GM12872 (cell line): Measurements from ENCODE around the gene BRICD5.

Experiments used
- CTCF ChIP-seq: IDR thresholded peaks from 3 replicates; pipeline ENCODE4 v1.5.1; 2011; ENCODE audit warnings: low read depth, mild to moderate bottlenecking, low read length, moderate library complexity; ENCODE audit not compliant: insufficient read depth

The BRICD5 gene

DNA sequence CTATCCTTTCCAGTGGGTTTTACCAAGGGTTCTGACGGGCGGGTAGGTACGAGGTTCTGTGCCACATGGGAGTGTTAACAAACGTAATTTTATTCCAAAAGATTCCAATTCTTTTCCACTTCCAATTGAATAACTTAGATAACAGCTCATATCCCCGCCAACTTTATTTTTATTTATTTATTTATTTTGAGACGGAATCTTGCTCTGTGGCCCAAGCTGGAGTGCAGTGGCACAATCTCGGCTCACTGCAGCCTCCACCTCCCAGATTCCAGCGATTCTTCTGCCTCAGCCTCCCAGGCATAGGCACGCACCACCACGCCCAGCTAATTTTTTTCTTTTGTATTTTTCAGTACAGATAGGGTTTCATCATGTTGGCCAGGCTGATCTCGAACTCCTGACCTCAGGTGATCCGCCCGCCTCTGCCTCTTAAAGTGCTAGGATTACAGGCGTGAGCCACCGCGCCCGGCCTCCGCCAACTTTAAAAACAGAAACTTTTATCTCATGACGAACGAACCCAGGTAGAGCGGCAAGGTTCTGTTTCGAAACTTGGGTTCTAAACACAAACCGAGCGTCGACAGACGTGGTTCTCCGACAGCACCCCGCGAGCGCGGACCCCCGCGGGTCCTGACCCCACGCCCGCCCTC lies 40.1 kb upstream of the BRICD5 start:
- no peak for TF ChIP-seq CTCF

GRCh38 chr16:2246301-2246885 lies 35.7 kb upstream of the BRICD5 start:
- TF ChIP-seq CTCF: no peak

- no peak for TF ChIP-seq CTCF
Measured at GRCh38 chr16:2244926-2245795, 34.5 kb upstream of the BRICD5 start.

- TF ChIP-seq CTCF: no peak
Measured at GRCh38 chr16:2244301-2244700, 33.6 kb upstream of the BRICD5 start.

DNA sequence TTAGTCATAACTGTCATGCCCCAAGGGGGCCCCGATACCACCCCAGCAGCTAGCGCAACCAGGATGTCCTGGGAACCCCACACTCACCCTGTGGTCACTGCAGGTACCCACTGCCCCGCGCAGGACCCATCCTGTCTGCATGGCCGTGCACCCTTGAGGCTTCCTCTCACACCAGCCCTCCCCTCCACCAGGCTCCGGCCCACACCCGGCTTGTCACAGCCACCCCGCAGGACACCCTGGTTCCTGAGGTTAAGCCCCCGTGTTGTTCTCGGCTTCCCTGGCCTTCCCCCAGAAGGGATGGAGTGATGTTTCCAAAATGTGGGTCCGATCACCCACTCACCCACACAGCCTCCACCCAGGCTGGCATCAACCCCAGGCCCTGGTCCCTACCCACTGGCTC lies 33.1 kb upstream of the BRICD5 start:
- TF ChIP-seq CTCF: no peak

DNA sequence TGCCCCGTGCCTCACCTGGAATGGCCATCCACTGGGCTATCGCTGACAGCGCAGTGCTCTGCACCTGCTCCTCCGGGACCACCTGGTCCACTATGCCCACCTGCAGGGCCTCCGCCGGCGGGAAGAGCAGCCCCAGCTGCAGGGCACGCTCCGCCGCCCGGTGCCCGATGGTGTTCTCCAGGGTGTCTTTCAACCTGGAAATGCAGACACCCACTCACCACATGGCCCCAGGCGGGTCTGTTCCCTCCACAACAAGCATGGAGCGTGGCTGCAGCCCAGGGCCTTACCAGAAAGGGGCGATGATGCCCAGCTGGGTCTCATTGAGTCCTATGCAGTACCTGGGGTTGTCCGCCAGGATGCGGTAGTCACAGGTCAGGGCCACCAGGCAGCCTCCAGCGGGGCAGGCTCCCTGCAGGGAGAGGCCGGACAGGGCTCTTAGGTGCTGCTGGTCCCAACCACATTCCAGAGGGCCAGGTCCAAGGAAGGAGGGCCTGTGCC lies 32.4 kb upstream of the BRICD5 start:
- no peak for TF ChIP-seq CTCF

- TF ChIP-seq CTCF: no peak
Measured at GRCh38 chr16:2242598-2242997, 31.9 kb upstream of the BRICD5 start.
